GM19240 (cell line): ENCODE data around the gene SDHB.

Experiments
- DNase-seq: peaks from one replicate; pipeline ENCODE4 v3.0.0; 2011; ENCODE audit warnings: low spot score; ENCODE audit not compliant: insufficient read length

SDHB gene

GRCh38 chr1:16986560-16986959 is 67.3 kb downstream of the SDHB start:
- DNase-seq = no peak

DNA sequence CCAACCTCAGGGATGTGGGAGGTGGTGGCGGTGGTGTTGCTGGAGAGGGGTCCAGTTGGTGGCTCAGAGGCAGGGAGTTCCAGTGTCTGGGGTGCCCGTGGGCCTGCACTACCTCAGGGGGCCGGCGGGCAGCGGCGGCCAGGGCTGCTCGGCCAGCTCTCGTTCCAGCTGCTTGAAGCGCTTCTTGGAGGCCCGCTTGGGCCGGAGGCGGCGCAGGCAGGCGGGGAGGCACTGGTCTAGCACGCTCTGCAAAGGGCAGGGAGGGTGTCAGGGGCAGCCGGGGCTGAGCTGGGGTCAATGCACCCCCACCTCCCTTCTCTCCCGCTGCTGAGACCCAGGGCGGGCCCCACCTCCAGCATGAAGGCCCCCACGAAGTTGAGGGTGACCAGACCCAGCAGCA is 67.7 kb downstream of the SDHB start:
- DNase-seq = no peak

- no peak for DNase-seq
Observed at GRCh38 chr1:16984717-16985116, 69.1 kb downstream of the SDHB start.

GRCh38 chr1:16983649-16984048 is 70.2 kb downstream of the SDHB start:
- no peak for DNase-seq

DNA sequence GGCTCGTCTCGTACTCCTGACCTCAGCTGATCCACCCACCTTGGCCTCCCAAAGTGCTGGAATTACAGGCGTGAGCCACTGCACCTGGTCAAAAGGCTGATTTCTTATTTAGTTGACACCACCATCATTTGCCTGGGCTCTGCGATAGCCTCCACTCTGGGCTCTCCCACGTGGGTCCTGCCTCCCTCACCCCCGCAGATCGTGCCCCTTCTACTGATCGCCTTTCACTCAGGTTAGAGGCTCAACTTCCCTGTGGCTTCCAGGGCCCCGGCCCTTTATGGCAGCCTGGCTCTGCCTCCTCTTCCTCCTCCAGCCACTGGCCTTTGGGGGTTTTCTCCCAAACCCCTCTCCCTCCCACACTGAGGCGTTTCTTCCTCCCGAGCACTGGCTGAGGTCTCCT is 70.9 kb downstream of the SDHB start:
- no peak for DNase-seq

DNA sequence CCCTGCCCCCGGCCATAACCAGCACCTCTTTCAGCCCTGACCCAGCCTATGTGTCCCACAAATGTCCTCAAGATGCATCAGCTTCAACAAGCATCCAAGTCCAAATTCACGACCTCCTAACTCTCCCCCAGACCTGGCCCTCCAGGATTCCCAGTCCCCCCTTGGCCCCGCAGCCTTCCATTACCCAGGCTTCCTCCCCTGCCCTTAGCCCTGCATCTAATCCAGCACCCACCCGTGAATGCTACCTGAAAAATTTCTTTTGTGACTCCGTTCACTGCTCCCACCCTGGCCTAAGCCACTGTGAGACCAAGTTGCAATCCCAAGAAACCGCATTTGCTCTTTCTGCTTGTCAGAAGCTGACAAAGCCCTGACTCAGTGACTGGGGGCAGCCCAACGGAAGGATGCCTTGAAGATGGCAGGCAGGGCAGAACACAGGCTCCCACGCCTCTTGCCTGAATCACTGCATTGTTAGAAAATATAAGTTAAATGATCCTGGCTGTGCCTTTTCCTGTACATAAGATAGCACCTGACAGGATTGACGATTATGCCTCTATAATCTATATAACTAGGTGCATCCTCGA is 72.5 kb downstream of the SDHB start:
- no peak for DNase-seq

DNA sequence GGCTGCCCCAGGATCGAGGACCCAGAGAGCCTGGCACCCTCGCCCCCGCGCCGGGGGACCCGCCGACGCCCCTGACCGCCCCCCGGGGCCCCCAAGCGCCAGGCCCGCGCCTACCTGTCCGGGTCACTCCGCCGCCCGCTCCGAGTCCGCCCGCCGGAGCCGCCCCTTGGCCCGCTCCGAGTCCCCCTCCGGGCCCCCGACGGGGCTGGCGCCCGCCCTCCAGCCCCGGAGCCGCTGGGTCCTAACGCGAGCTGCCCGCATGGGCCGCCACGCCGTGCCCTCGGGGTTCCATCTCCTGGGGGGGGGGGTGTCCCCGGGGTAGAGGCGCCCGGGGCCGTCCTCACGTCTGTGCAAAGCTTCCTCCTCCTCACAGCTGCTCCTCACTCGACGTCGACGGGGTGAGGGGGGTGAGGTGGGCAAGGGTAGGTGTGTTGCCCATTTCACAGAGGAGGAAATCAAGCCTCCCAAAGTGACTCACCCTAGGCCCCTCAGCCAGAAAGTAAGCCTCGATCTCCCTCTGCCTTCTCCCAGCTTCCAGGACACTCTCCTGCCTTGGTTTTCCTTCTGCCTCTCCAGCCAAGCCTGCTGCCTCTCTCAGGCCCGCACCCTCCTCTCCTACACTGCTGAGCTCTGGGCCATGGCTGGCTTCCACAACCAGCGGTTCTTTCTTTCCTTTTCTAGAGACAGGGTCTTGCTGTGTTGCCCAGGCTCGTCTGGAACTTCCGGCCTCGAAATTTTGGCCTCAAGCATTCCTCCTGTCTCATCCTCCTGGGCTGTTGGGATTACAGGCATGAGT is 73.2 kb downstream of the SDHB start, which contains the start of gene MFAP2:
Gene MFAP2 (minus strand): TSS at position 148 of the 796 bp plus-strand sequence. CDS start 2,347 bp downstream, outside the sequence.
- no peak for DNase-seq

- DNase-seq = no peak
Observed at GRCh38 chr1:16979475-16980327, 74.1 kb downstream of the SDHB start.

DNA sequence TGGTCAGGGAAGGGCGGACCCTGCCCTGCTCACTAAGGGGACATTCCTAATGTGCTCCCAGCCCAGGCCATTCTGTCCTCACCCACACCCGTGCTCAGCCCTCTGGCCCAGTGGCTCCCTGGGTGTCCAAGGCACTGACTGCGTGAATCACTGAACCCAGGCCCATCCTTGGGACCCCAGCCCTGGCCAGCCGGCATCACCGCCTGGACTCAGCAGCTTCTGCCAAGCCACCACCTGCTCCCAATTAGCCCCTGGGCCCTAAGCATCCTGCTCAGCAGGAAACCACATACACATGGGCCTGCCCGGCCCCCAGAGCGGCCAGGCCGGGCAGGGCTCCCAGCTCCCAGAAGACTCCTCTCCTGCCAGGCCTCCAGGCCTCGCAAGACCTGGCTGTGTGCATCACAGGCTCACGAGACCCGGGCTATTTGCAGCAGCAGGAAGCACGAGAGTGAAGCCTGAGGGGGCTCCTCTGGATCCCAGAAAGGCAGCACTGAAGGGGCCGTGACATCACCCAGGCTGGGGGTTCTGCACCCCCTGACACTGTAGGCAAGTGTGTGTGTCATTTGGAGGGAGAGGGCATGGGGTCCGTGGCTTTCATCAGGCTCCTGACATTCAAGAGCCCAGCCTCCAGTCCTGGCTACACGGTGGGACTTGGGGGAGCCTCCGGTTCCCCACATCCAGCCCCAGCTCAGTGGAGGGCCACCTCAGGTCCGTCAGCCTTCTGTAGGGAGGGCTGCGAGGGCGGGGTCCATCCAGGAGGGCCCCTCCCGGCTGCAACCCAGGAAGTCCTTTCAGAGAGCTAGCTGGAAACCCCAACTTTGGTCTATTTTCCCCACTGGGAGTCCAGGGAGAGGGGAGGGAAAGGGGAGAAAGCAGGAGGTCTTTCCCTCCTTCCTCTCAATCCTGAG is 75.0 kb downstream of the SDHB start:
- no peak for DNase-seq

GRCh38 chr1:16978139-16978538 is 75.7 kb downstream of the SDHB start:
- no peak for DNase-seq

DNA sequence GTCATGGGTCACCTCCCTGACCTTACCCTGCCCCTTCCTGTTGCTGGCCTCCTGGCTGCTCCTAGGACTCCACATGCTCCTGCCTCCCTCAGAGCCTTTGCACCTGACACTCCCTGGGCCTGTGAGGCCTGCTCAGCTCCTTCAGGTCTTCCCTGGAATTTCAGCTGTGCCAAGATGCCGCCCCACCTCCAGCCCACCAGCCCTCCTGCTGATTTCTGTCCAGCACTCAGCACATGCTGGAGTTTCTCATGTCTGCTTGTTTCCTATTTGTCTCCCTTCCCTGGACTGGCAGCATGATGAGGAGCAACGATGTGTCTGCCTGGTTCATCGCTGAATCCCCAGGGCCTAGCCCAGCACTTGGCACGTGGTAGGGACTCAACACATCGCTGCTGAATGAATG is 76.5 kb downstream of the SDHB start:
- no peak for DNase-seq

DNA sequence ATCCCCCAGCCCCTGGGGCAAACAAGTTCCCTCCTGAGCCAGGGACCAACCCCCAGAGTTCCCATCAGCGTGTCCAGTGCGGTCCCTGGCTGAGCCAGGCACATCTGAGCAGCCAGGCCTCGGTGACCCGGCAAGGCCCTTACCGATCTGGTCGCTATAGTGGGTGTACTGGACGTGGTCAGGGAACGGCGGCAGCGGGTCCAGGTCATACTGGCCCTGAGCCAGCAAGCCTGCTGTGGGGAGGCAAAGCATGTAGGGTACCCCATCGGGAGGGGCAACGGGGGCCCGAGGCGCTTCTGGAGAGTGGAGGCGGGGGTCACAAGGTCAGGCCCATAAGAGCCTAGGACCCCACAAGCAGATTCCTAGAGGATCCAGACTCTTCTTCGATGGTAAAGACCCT is 76.9 kb downstream of the SDHB start:
- no peak for DNase-seq

- DNase-seq = no peak
Observed at GRCh38 chr1:16975838-16976237, 78.0 kb downstream of the SDHB start.

- no peak for DNase-seq
Observed at GRCh38 chr1:16975211-16975610, 78.6 kb downstream of the SDHB start.

DNA sequence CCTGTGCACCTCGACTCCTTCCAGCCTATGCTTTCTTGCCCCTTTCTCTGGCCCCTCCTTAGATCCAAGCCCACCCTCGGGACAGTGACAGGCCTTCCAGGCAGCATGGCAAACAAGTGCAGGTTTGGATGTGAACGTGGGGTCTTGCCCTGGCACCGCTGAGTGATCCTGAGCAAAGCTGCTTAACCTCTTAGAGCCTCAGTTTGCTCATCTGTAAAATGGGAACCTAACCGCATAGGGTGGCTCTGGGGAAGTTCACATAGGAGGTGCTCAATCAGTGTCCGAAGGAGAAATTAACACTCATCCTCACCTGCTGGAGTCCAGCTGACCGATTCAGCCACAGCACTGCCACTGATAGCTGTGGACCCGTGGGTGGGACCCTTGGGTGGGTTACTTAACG is 80.6 kb downstream of the SDHB start:
- no peak for DNase-seq

DNA sequence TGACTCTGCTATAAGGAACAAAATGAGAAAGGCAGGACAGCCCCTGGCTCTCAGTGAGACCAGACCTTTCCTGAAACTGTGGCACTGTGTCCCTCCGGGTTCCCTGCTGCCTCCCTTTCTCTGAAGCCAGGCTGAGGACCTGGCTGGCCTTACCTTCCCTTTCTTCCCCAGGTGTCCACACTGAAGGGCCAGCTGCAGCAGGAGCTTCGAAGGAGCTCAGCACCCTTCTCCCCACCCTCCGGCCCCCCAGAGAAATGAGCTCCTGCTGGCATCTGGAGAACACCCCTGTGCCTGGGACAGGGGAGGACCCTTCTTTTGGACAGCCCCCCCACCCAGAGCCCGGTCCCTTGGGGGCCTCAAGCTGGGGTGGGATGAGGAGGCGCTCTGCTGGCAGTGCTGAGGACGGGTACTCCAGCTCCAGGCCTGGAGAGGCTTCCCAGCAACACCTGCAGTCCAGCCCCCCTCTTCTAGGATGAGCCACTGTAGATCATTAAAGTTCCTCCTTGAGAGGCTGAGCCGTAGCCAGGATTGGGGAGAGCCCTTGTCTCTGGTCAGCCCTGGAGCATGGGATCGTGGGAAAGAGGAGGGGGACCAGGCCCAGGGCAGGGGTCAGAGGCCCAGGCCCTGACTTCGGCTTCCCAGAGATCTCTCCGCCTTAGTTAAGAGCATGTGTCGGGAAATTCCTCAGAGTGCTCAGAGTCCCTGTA is 81.5 kb downstream of the SDHB start:
- DNase-seq = no peak

DNA sequence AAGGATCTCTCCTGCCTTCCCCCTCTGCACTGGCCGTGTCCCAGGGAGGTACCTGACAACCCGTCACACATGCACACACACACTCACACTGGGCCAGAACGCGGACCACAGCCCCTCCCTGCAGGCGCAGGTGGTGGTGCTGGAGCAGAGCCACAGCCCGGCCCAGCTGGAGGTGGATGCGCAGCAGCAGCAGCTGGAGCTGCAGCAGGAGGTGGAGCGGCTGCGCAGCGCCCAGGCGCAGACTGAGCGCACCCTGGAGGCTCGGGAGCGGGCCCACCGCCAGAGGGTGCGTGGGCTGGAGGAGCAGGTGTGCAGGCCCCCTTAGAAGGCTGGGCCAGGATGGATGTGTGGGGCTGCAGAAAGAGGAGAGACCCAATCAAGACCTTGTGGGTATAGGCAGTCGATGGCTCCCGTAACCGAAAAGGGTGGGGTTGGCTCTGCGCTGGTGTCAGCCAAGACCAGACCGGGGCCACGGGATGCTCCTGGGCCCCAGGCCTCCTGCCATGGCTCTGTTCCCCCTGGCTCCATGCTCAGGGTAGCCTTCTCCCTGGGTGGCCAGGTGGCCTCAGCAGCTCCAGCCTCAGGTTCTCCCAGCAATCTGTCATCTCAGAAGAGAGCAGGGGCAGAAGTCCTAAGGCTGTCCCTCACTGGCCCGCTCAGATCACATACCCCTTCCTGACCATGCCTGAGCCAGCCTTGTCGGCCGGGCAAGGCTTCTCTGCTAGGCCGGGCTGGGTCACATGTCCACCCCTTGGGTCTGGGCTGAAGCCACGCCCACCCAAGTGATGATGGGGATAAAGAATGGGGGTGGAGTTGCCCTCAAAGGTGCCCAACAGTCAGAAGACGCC is 82.3 kb downstream of the SDHB start:
- DNase-seq = no peak

DNA sequence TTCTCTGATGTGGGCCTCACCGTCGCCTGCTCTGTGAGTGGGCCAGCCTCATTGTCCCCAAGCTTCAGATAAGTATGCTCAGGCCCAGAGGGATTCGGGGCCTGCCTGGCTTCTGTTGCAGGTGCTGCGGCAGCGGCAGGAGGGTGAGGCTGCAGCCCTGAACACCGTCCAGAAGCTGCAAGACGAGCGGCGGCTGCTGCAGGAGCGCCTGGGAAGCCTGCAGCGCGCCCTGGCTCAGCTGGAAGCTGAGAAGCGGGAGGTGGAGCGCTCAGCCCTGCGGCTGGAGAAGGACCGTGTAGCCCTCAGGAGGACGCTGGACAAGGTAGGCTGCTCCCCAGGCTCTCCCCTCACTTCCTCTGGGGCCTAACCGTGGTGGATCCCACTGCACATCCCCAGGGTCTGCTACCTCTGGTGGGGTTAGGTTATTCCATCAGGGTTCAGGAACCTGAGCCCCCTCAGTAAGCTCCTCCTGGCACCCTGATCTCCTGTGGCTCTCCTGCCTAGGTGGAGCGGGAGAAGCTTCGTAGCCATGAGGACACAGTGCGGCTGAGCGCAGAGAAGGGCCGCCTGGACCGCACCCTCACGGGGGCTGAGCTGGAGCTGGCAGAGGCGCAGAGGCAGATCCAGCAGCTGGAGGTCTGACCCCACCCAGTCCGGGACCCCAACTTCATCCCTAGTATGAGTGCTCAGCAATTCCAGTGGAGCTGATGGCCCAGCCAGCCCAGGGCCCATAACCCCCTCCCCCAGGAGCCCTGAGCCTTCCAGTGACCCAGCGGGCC is 83.5 kb downstream of the SDHB start:
- DNase-seq = no peak

GRCh38 chr1:16969651-16970050 is 84.2 kb downstream of the SDHB start:
- DNase-seq = no peak
